Testis (tissue), 3 donors: ENCODE measurements around the gene EIPR1. TPM values are rescaled to one million over a fixed set of nuclear protein-coding genes. Genes with fewer than 3 reads are reported as not detected.

Experiments
- DNase-seq: peaks from one replicate; pipeline ENCODE4 v3.0.0-alpha.2; 2019
- H3K27ac ChIP-seq, 2 donors: fragments of 200-600 bp; sonication (generic); one replicate each; pipeline ENCODE4 v1.5.1; 2019
- H3K27me3 ChIP-seq: fragments of 200-600 bp; sonication (generic); one replicate; pipeline ENCODE4 v1.5.1; 2019
- H3K36me3 ChIP-seq: fragments of 200-600 bp; sonication (generic); one replicate; pipeline ENCODE4 v1.5.1; 2017; ENCODE audit warnings: low read depth; ENCODE audit errors: missing control alignments
- H3K4me1 ChIP-seq: fragments of 200-600 bp; sonication (generic); one replicate; pipeline ENCODE4 v1.5.1; 2019
- H3K4me3 ChIP-seq, 2 donors: fragments of 200-600 bp; sonication (generic); one replicate each; pipeline ENCODE4 v1.5.1; 2017 to 2019
- H3K9me3 ChIP-seq: fragments of 200-600 bp; sonication (generic); one replicate; pipeline ENCODE4 v1.5.1; 2017
- CTCF ChIP-seq, 3 experiments: fragments of 450-650 bp in 2 of 3; fragments of 200-600 bp in 1 of 3; sonication (generic) in 1 of 3; IDR thresholded peaks; one replicate each; pipeline ENCODE4 v1.5.1; 2016 to 2019; ENCODE audit warnings: antibody characterized with exemption in 3 of 3, mild to moderate bottlenecking in 2 of 3, moderate library complexity in 1 of 3
- POLR2A ChIP-seq: fragments of 450-650 bp; IDR thresholded peaks from one replicate; pipeline ENCODE4 v1.6.1; 2017; ENCODE audit warnings: antibody characterized with exemption, mild to moderate bottlenecking, moderate library complexity
- WGBS, 2 donors: methylation state at CpG; one replicate each; pipeline ENCODE4 v1.1.5; 2018; 5-methylcytosine and 5-hydroxymethylcytosine counted together
- intact Hi-C: fragments of 100-400 bp; cut with DNase I; formaldehyde crosslinking; loops from one replicate; pipeline ENCODE4 v1.15.1; 2023; ENCODE audit warnings: low total_unique reads
- polyA plus RNA-seq: library from polyadenylated mRNA; stranded (reverse); fragments of 350-450 nt; fragmentation: Illumina TruSeq; extraction: RNeasy Lipid Tissue Mini Kit (QIAGEN cat#74804); gene quantifications from one replicate; pipeline ENCODE4 v1.2.3, GENCODE V29; 2014; ENCODE audit warnings: low read depth, low replicate concordance; ENCODE audit not compliant: insufficient read depth
- total RNA-seq, 2 donors: library from RNA; depleted of rRNA; stranded (reverse); fragments of >200 nt; gene quantifications; one replicate each; pipeline ENCODE4 v1.2.3, GENCODE V29; 2016

The EIPR1 gene
- total and polyA plus RNA-seq, 3 donors from 2014 or later: 31.5 to 40.2 (median 32.1) TPM

- 76% methylated on average over 10 of the region's 10 CpGs for WGBS, 2 donors
- intact Hi-C loops: no loop called here
- no peak overlapping the region for H3K27ac ChIP-seq
- H3K27me3 ChIP-seq: no peaks in the 10 kb centered on the region
- DNase-seq: peak; percentile 58
- H3K4me3 ChIP-seq: peak overlapping the region; percentile 9 to 15
- H3K4me1 ChIP-seq: peaks cover 6% of the 10 kb centered on the region
- no peaks in the 10 kb centered on the region for H3K9me3 ChIP-seq
- TF ChIP-seq CTCF (IDR thresholded peaks at IDR 0.05): no peak
- TF ChIP-seq POLR2A: no peak
- no peaks in the 10 kb centered on the region for H3K36me3 ChIP-seq
Measured at GRCh38 chr2:3340144-3340543, 37.5 kb downstream of the EIPR1 start.

- no peaks in the 10 kb centered on the region for H3K36me3 ChIP-seq
- TF ChIP-seq POLR2A: no peak
- no peak for TF ChIP-seq CTCF (IDR thresholded peaks at IDR 0.05)
- intact Hi-C loops: no loop called here
- H3K27ac ChIP-seq: no peak overlapping the region
- 85 to 89% methylated on average over 10 of the region's 10 CpGs for WGBS, 2 donors
- no peaks in the 10 kb centered on the region for H3K9me3 ChIP-seq
- no peak overlapping the region for H3K4me3 ChIP-seq
- H3K27me3 ChIP-seq: no peaks in the 10 kb centered on the region
- DNase-seq: no peak
- H3K4me1 ChIP-seq: no peaks in the 10 kb centered on the region
Measured at GRCh38 chr2:3338340-3338739, 39.3 kb downstream of the EIPR1 start.

- Histone ChIP-seq H3K4me3 (no peak overlapping the region), H3K9me3 (no peaks in the 10 kb centered on the region), H3K4me1 (no peaks in the 10 kb centered on the region), H3K27ac (no peak overlapping the region), H3K36me3 (no peaks in the 10 kb centered on the region), H3K27me3 (no peaks in the 10 kb centered on the region)
- no peak for DNase-seq
- intact Hi-C loops: no loop called here
- 92 to 96% methylated on average over 2 of the region's 2 CpGs for WGBS, 2 donors
- TF ChIP-seq CTCF (IDR thresholded peaks at IDR 0.05): no peak
- no peak for TF ChIP-seq POLR2A
Measured at GRCh38 chr2:3336844-3337243, 40.8 kb downstream of the EIPR1 start.

- no peaks in the 10 kb centered on the region for H3K4me1 ChIP-seq
- H3K9me3 ChIP-seq: no peaks in the 10 kb centered on the region
- no peak overlapping the region for H3K4me3 ChIP-seq
- H3K27me3 ChIP-seq: no peaks in the 10 kb centered on the region
- no peaks in the 10 kb centered on the region for H3K36me3 ChIP-seq
- no peak for TF ChIP-seq POLR2A
- TF ChIP-seq CTCF (IDR thresholded peaks at IDR 0.05): no peak
- 73 to 82% methylated on average over 17 to 24 of the region's 24 CpGs for WGBS, 2 donors
- intact Hi-C loops: no loop called here
- DNase-seq: no peak
- no peak overlapping the region for H3K27ac ChIP-seq
Measured at GRCh38 chr2:3334392-3335345, 42.9 kb downstream of the EIPR1 start.
